ENCODE data around the gene KAT14. TPM values are rescaled to one million over a fixed set of nuclear protein-coding genes. Genes with fewer than 3 reads are reported as not detected.

The KAT14 gene
- polyA plus RNA-seq, 1 donor (not counting 4 experiments of a cell fraction or from before 2014, with no cell fraction given), result 9.8 TPM

- Histone ChIP-seq H3K79me2 (ENCODE audit: control insufficient read depth, insufficient read depth, low read length) (peaks cover 9% of the 10 kb centered on the region), H3K9me1 (ENCODE audit: control insufficient read depth, extremely low read depth, insufficient read depth, low read length) (peaks cover 2% of the 10 kb centered on the region), H3K4me1 (ENCODE audit: control insufficient read depth, extremely low read depth, insufficient read depth, low read length) (peaks cover 18% of the 10 kb centered on the region), H3K27ac (ENCODE audit: control insufficient read depth, insufficient read depth, low read length) (peak overlapping the region; percentile 56), H4K20me1 (ENCODE audit: control insufficient read depth, extremely low read depth, insufficient read depth, low read length) (no peaks in the 10 kb centered on the region), H3K9ac (ENCODE audit: control insufficient read depth, extremely low read depth, insufficient read depth, low read length) (no peak overlapping the region), H3K36me3 (ENCODE audit: control insufficient read depth in 2 of 2, extremely low read depth in 1 of 2, insufficient read depth in 2 of 2, low read length in 2 of 2) (peaks cover 0 to 7% of the 10 kb centered on the region in 2 experiments), H3K9me3 (ENCODE audit: control insufficient read depth, low read depth, low read length) (no peaks in the 10 kb centered on the region), H2AFZ (ENCODE audit: control insufficient read depth, low read length) (peak overlapping the region; percentile 8), H3K27me3 (ENCODE audit: control insufficient read depth, extremely low read depth, insufficient read depth, low read length) (no peaks in the 10 kb centered on the region), H3K4me3 (ENCODE audit: control insufficient read depth in 2 of 3, extremely low read depth in 1 of 3, insufficient read depth in 2 of 3, low read depth in 1 of 3, low read length in 3 of 3) (no peak overlapping the region), H3K4me2 (ENCODE audit: control insufficient read depth, extremely low read depth, insufficient read depth, low read depth, low read length) (peak overlapping the region; percentile 63)
- DNase-seq (ENCODE audit: low read depth, low spot score), result no peak
- TF ChIP-seq EZH2 (IDR thresholded peaks at IDR 0.05; ENCODE audit: low read length) (no peak), CTCF (optimal IDR thresholded peaks at IDR 0.05 in 1 of 3, IDR thresholded peaks at IDR 0.05 in 1 of 3, conservative IDR thresholded peaks at IDR 0.05 in 1 of 3; ENCODE audit: extremely low read depth in 1 of 3, insufficient read depth in 2 of 3, low read length in 3 of 3) (no peak)
- FAIRE-seq, result peak; percentile 69
- dilution Hi-C loops (cut with MboI; ENCODE audit: extremely low pct_ligation_motif_present, low sequenced_read_pairs), result no loop called here
These were observed 7.0 kb downstream of the KAT14 start for GRCh38 chr20:18144541-18145099.

GRCh38 chr20:18154342-18154741 is 16.7 kb downstream of the KAT14 start:
- no peak overlapping the region for H3K4me2 ChIP-seq (ENCODE audit: control insufficient read depth, extremely low read depth, insufficient read depth, low read depth, low read length)
- no peak overlapping the region for H3K27ac ChIP-seq (ENCODE audit: control insufficient read depth, insufficient read depth, low read length)
- H3K9me1 ChIP-seq (ENCODE audit: control insufficient read depth, extremely low read depth, insufficient read depth, low read length), result no peaks in the 10 kb centered on the region
- dilution Hi-C loops (cut with MboI; ENCODE audit: extremely low pct_ligation_motif_present, low sequenced_read_pairs), result no loop called here
- DNase-seq (ENCODE audit: low read depth, low spot score), result no peak
- no peak overlapping the region for H2AFZ ChIP-seq (ENCODE audit: control insufficient read depth, low read length)
- H3K9ac ChIP-seq (ENCODE audit: control insufficient read depth, extremely low read depth, insufficient read depth, low read length), result no peak overlapping the region
- H3K79me2 ChIP-seq (ENCODE audit: control insufficient read depth, insufficient read depth, low read length), result no peaks in the 10 kb centered on the region
- H3K9me3 ChIP-seq (ENCODE audit: control insufficient read depth, low read depth, low read length), result no peaks in the 10 kb centered on the region
- H3K4me1 ChIP-seq (ENCODE audit: control insufficient read depth, extremely low read depth, insufficient read depth, low read length), result no peaks in the 10 kb centered on the region
- TF ChIP-seq CTCF (optimal IDR thresholded peaks at IDR 0.05 in 1 of 3, IDR thresholded peaks at IDR 0.05 in 1 of 3, conservative IDR thresholded peaks at IDR 0.05 in 1 of 3; ENCODE audit: extremely low read depth in 1 of 3, insufficient read depth in 2 of 3, low read length in 3 of 3), result no peak
- no peak for TF ChIP-seq EZH2 (IDR thresholded peaks at IDR 0.05; ENCODE audit: low read length)
- H3K27me3 ChIP-seq (ENCODE audit: control insufficient read depth, extremely low read depth, insufficient read depth, low read length), result no peaks in the 10 kb centered on the region
- H3K36me3 ChIP-seq (ENCODE audit: control insufficient read depth in 2 of 2, extremely low read depth in 1 of 2, insufficient read depth in 2 of 2, low read length in 2 of 2), result peaks cover 0 to 12% of the 10 kb centered on the region in 2 experiments
- no peak for FAIRE-seq
- no peaks in the 10 kb centered on the region for H4K20me1 ChIP-seq (ENCODE audit: control insufficient read depth, extremely low read depth, insufficient read depth, low read length)
- H3K4me3 ChIP-seq (ENCODE audit: control insufficient read depth in 2 of 3, extremely low read depth in 1 of 3, insufficient read depth in 2 of 3, low read depth in 1 of 3, low read length in 3 of 3), result no peak overlapping the region

Measured in keratinocyte (primary cell).